NB4 (cell line): Measurements from ENCODE around the gene MYO18A.

Experiments used
- DNase-seq: peaks from one replicate; pipeline ENCODE4 v3.0.0; 2010; ENCODE audit warnings: low read depth
- H3K4me3 ChIP-seq: one replicate; pipeline ENCODE4 v1.5.1; 2011; ENCODE audit warnings: mild to moderate bottlenecking, low read depth, low read length, moderate library complexity
- CTCF ChIP-seq: IDR thresholded peaks from one replicate; pipeline ENCODE4 v1.5.1; 2012; ENCODE audit warnings: low read depth, low read length
- MAX ChIP-seq: IDR thresholded peaks from 2 replicates; pipeline ENCODE4 v1.6.1; 2011; ENCODE audit warnings: low read depth, low read length
- MYC ChIP-seq: IDR thresholded peaks from 2 replicates; pipeline ENCODE4 v1.6.1; 2011; ENCODE audit warnings: low read depth, low read length
- POLR2A ChIP-seq: IDR thresholded peaks from 2 replicates; pipeline ENCODE4 v1.6.1; 2011; ENCODE audit warnings: mild to moderate bottlenecking; ENCODE audit not compliant: insufficient read length; ENCODE audit errors: extremely low read depth

Gene MYO18A

GRCh38 chr17:29102741-29103181 is 77.4 kb downstream of the MYO18A start:
- TF ChIP-seq MYC (no peak), CTCF (no peak), MAX (no peak), POLR2A (no peak)
- DNase-seq, result no peak
- no peak overlapping the region for H3K4me3 ChIP-seq

GRCh38 chr17:29102046-29102445 is 78.2 kb downstream of the MYO18A start:
- DNase-seq, result no peak
- no peak for TF ChIP-seq POLR2A
- TF ChIP-seq MAX, result no peak
- TF ChIP-seq MYC, result no peak
- TF ChIP-seq CTCF, result no peak
- no peak overlapping the region for H3K4me3 ChIP-seq

GRCh38 chr17:29100296-29100695 is 79.9 kb downstream of the MYO18A start:
- no peak for TF ChIP-seq POLR2A
- no peak for TF ChIP-seq MAX
- no peak for TF ChIP-seq MYC
- no peak for TF ChIP-seq CTCF
- no peak for DNase-seq
- H3K4me3 ChIP-seq, result no peak overlapping the region

- DNase-seq, result no peak
- H3K4me3 ChIP-seq, result no peak overlapping the region
- TF ChIP-seq MAX, result no peak
- TF ChIP-seq MYC, result no peak
- TF ChIP-seq CTCF, result no peak
- TF ChIP-seq POLR2A, result no peak
Observed at GRCh38 chr17:29099527-29099926, 80.7 kb downstream of the MYO18A start.

- no peak for TF ChIP-seq CTCF
- TF ChIP-seq POLR2A, result no peak
- no peak for TF ChIP-seq MAX
- TF ChIP-seq MYC, result no peak
- H3K4me3 ChIP-seq, result no peak overlapping the region
- DNase-seq, result no peak
Observed at GRCh38 chr17:29096094-29096493, 84.1 kb downstream of the MYO18A start.

- H3K4me3 ChIP-seq, result no peak overlapping the region
- no peak for DNase-seq
- TF ChIP-seq MYC (no peak), POLR2A (no peak), MAX (no peak), CTCF (no peak)
Observed at GRCh38 chr17:29095439-29095838, 84.8 kb downstream of the MYO18A start.
